ENCODE measurements around the gene KRTAP6-1. TPM values are rescaled to one million over a fixed set of nuclear protein-coding genes. Genes with fewer than 3 reads are reported as not detected.

KRTAP6-1 gene
- total and polyA plus RNA-seq, 2 experiments from 2014 or later, result not detected

DNA sequence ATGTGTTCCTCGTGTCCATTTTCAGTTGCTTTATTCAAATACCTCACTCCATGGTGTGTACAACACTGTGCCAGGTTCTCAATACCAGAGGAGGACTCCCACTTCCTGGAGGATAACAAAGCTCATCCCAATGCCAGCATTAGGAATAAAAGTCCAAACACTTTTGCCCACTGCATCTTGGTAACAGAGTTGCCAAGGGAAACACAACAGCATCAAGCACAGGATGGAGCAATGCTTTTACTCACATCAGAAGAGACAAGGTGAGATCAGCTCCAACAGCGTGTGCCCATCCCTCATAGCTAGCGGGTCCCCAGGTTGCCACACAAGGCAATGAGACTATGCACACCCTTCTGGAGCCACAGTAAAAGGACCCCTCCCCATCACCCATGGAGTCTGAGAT, 9.6 kb upstream of the KRTAP6-1 start:
- Histone ChIP-seq H3K36me3 (ENCODE audit: low read depth) (no peaks in the 10 kb centered on the region), H4K20me1 (ENCODE audit: insufficient read depth) (no peaks in the 10 kb centered on the region), H3K4me1 (ENCODE audit: insufficient read depth) (no peaks in the 10 kb centered on the region), H3F3A (ENCODE audit: insufficient read depth) (no peaks in the 10 kb centered on the region), H3K27me3 (replicated peaks; ENCODE audit: insufficient read depth) (no peaks in the 10 kb centered on the region), H3K4me2 (ENCODE audit: unreplicated experiment) (no peak overlapping the region), H3K79me2 (ENCODE audit: insufficient read depth) (no peaks in the 10 kb centered on the region), H3K4me3 (no peak overlapping the region), H2AFZ (no peak overlapping the region), H3K9me2 (ENCODE audit: insufficient read depth) (no peaks in the 10 kb centered on the region), H3K9ac (no peak overlapping the region), H3K9me3 (ENCODE audit: low read depth) (no peaks in the 10 kb centered on the region), H3K27ac (no peak overlapping the region)
- TF ChIP-seq EZH2 (IDR thresholded peaks at IDR 0.05; ENCODE audit: insufficient read depth, poor library complexity, severe bottlenecking) (no peak), EZH2phosphoT487 (IDR thresholded peaks at IDR 0.05; ENCODE audit: insufficient read depth, low read depth) (no peak)
- no peak for DNase-seq
- WGBS, 2 experiments (ENCODE audit: low coverage in 1 of 2, low lambda C conversion rate in 2 of 2, missing lambda C conversion rate in 2 of 2), result 17 to 22% methylated on average over 3 of the region's 3 CpGs
- in situ Hi-C loops (cut with MboI), result no loop called here

DNA sequence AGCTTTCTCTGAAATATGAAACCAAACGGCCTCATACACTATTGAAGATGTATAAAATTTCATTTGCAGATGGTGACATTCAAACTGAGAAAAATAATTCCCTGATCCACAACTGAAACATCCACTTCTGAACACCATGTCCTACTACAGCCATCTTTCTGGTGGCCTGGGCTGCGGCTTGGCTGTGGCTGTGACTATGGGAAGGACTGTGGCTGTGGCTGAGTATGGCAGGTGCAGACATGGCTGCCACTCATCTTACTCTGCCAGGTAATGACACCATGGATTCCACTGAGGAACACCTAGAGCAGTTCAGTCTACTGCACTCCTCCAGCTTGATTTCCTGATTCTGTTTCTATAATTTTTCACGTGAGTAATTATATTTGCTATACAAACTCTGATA, 6.8 kb upstream of the KRTAP6-1 start, which contains the start of gene KRTAP20-4:
Gene KRTAP20-4, plus strand, starts transcription at position 106 of the 400 bp plus-strand sequence.
- no peaks in the 10 kb centered on the region for H3K27me3 ChIP-seq (replicated peaks; ENCODE audit: insufficient read depth)
- in situ Hi-C loops (cut with MboI), result no loop called here
- H3K9ac ChIP-seq, result no peak within 1 kb of the TSS
- no peaks in the 10 kb centered on the region for H4K20me1 ChIP-seq (ENCODE audit: insufficient read depth)
- no peaks in the 10 kb centered on the region for H3F3A ChIP-seq (ENCODE audit: insufficient read depth)
- H3K4me2 ChIP-seq (ENCODE audit: unreplicated experiment), result no peak within 1 kb of the TSS
- H3K36me3 ChIP-seq (ENCODE audit: low read depth), result no peaks in the 10 kb centered on the region
- no peaks in the 10 kb centered on the region for H3K4me1 ChIP-seq (ENCODE audit: insufficient read depth)
- no peak within 1 kb of the TSS for H3K27ac ChIP-seq
- H3K4me3 ChIP-seq, result no peak within 1 kb of the TSS
- H2AFZ ChIP-seq, result no peak within 1 kb of the TSS
- DNase-seq, result no peak
- TF ChIP-seq EZH2 (IDR thresholded peaks at IDR 0.05; ENCODE audit: insufficient read depth, poor library complexity, severe bottlenecking) (no peak), EZH2phosphoT487 (IDR thresholded peaks at IDR 0.05; ENCODE audit: insufficient read depth, low read depth) (no peak)
- WGBS, 2 experiments (ENCODE audit: low coverage in 1 of 2, low lambda C conversion rate in 2 of 2, missing lambda C conversion rate in 2 of 2), result 11 to 17% methylated on average over 3 of the region's 3 CpGs
- H3K9me3 ChIP-seq (ENCODE audit: low read depth), result no peaks in the 10 kb centered on the region
- no peaks in the 10 kb centered on the region for H3K79me2 ChIP-seq (ENCODE audit: insufficient read depth)
- H3K9me2 ChIP-seq (ENCODE audit: insufficient read depth), result no peaks in the 10 kb centered on the region

GRCh38 chr21:30620080-30620479, 6.3 kb upstream of the KRTAP6-1 start:
- Histone ChIP-seq H3K9me3 (ENCODE audit: low read depth) (no peaks in the 10 kb centered on the region), H3K27me3 (replicated peaks; ENCODE audit: insufficient read depth) (no peaks in the 10 kb centered on the region), H3K9ac (no peak overlapping the region), H3K4me2 (ENCODE audit: unreplicated experiment) (no peak overlapping the region), H3F3A (ENCODE audit: insufficient read depth) (no peaks in the 10 kb centered on the region), H3K27ac (no peak overlapping the region), H2AFZ (no peak overlapping the region), H3K79me2 (ENCODE audit: insufficient read depth) (no peaks in the 10 kb centered on the region), H3K36me3 (ENCODE audit: low read depth) (no peaks in the 10 kb centered on the region), H3K9me2 (ENCODE audit: insufficient read depth) (no peaks in the 10 kb centered on the region), H3K4me1 (ENCODE audit: insufficient read depth) (no peaks in the 10 kb centered on the region), H4K20me1 (ENCODE audit: insufficient read depth) (no peaks in the 10 kb centered on the region), H3K4me3 (no peak overlapping the region)
- in situ Hi-C loops (cut with MboI), result no loop called here
- no peak for DNase-seq
- no peak for TF ChIP-seq EZH2 (IDR thresholded peaks at IDR 0.05; ENCODE audit: insufficient read depth, poor library complexity, severe bottlenecking)
- TF ChIP-seq EZH2phosphoT487 (IDR thresholded peaks at IDR 0.05; ENCODE audit: insufficient read depth, low read depth), result no peak

- TF ChIP-seq EZH2 (IDR thresholded peaks at IDR 0.05; ENCODE audit: insufficient read depth, poor library complexity, severe bottlenecking) (no peak), EZH2phosphoT487 (IDR thresholded peaks at IDR 0.05; ENCODE audit: insufficient read depth, low read depth) (no peak)
- Histone ChIP-seq H3K27me3 (replicated peaks; ENCODE audit: insufficient read depth) (no peaks in the 10 kb centered on the region), H3K4me3 (no peak within 1 kb of the TSS), H4K20me1 (ENCODE audit: insufficient read depth) (no peaks in the 10 kb centered on the region), H3K9me3 (ENCODE audit: low read depth) (no peaks in the 10 kb centered on the region), H3K9me2 (ENCODE audit: insufficient read depth) (no peaks in the 10 kb centered on the region), H3K79me2 (ENCODE audit: insufficient read depth) (no peaks in the 10 kb centered on the region), H3K9ac (no peak within 1 kb of the TSS), H3K4me1 (ENCODE audit: insufficient read depth) (no peaks in the 10 kb centered on the region), H3K36me3 (ENCODE audit: low read depth) (no peaks in the 10 kb centered on the region), H3K4me2 (ENCODE audit: unreplicated experiment) (no peak within 1 kb of the TSS), H3F3A (ENCODE audit: insufficient read depth) (no peaks in the 10 kb centered on the region), H2AFZ (no peak within 1 kb of the TSS), H3K27ac (no peak within 1 kb of the TSS)
- DNase-seq, result no peak
- in situ Hi-C loops (cut with MboI), result no loop called here
- WGBS, 2 experiments (ENCODE audit: low coverage in 1 of 2, low lambda C conversion rate in 2 of 2, missing lambda C conversion rate in 2 of 2), result 65 to 73% methylated on average over 2 of the region's 2 CpGs
These were observed 2.4 kb upstream of the KRTAP6-1 start, which contains the start of gene KRTAP20-1 for GRCh38 chr21:30616125-30616524. Gene KRTAP20-1, plus strand, starts transcription at chr21:30616425. Its CDS starts 30 bp downstream, at chr21:30616455.

DNA sequence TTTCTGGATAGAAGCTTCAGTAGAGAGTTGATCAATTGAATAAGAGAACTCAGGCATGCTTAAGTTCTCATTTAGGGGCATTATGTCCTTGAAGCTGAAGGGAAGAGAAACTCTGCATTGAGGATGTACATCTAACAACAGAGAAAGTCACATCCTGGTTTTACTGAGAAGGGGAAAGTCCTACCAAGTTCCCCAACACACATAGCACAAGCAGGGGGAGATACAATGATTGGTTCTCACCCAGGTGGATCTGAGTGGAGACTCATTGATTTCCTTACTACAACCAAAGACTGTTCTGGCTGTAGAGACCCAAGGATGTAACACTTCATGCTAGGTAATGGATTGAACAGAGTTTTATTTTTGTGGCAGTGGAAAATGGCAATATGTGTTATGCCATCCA, 1.5 kb upstream of the KRTAP6-1 start:
- H3K4me1 ChIP-seq (ENCODE audit: insufficient read depth), result no peaks in the 10 kb centered on the region
- H3K9me3 ChIP-seq (ENCODE audit: low read depth), result no peaks in the 10 kb centered on the region
- H3K9ac ChIP-seq, result no peak overlapping the region
- H3K27ac ChIP-seq, result no peak overlapping the region
- no peak overlapping the region for H3K4me2 ChIP-seq (ENCODE audit: unreplicated experiment)
- DNase-seq, result no peak
- no peak overlapping the region for H2AFZ ChIP-seq
- H3K36me3 ChIP-seq (ENCODE audit: low read depth), result no peaks in the 10 kb centered on the region
- in situ Hi-C loops (cut with MboI), result no loop called here
- no peak for TF ChIP-seq EZH2 (IDR thresholded peaks at IDR 0.05; ENCODE audit: insufficient read depth, poor library complexity, severe bottlenecking)
- TF ChIP-seq EZH2phosphoT487 (IDR thresholded peaks at IDR 0.05; ENCODE audit: insufficient read depth, low read depth), result no peak
- H3K79me2 ChIP-seq (ENCODE audit: insufficient read depth), result no peaks in the 10 kb centered on the region
- no peaks in the 10 kb centered on the region for H3F3A ChIP-seq (ENCODE audit: insufficient read depth)
- H3K27me3 ChIP-seq (replicated peaks; ENCODE audit: insufficient read depth), result no peaks in the 10 kb centered on the region
- H3K9me2 ChIP-seq (ENCODE audit: insufficient read depth), result no peaks in the 10 kb centered on the region
- H4K20me1 ChIP-seq (ENCODE audit: insufficient read depth), result no peaks in the 10 kb centered on the region
- no peak overlapping the region for H3K4me3 ChIP-seq
